SH-SY5Y (cell line): ENCODE measurements around the gene CTIF.

ENCODE experiments used
- GATA2 ChIP-seq: IDR thresholded peaks from 2 replicates; pipeline ENCODE4 v1.6.1; 2011; ENCODE audit warnings: mild to moderate bottlenecking, low read depth, low read length
- GATA3 ChIP-seq: IDR thresholded peaks from 2 replicates; pipeline ENCODE4 v1.6.1; 2011; ENCODE audit warnings: low read depth, mild to moderate bottlenecking, low read length, moderate library complexity

GRCh38 chr18:48541026-48541746, 2.4 kb downstream of the CTIF start:
- TF ChIP-seq GATA3 = no peak
- TF ChIP-seq GATA2 = no peak
